ENCODE results near the gene USP17L25.
"Not testable (repeated sequence)": the region's sequence is repeated elsewhere in the genome, so short reads cannot be mapped to it uniquely, and the experiment has no call there.

USP17L25 gene

GRCh38 chr4:9329611-9330010 is at the start of gene USP17L25:
USP17L25 (plus strand) TSS chr4:9329911; CDS start chr4:9329911, 0 bp downstream.
- not testable (repeated sequence) for H3K4me3 ChIP-seq (ENCODE audit: low read depth in 1 of 2, low read length in 2 of 2)

GRCh38 chr4:9324191-9324590 is 5.5 kb upstream of the USP17L25 start:
- not testable (repeated sequence) for H3K9me3 ChIP-seq (ENCODE audit: low read length); H3K36me3 ChIP-seq (ENCODE audit: insufficient read depth, low read length); H3K4me1 ChIP-seq (ENCODE audit: insufficient read depth, low read length); H3K4me3 ChIP-seq (ENCODE audit: low read depth in 1 of 2, low read length in 2 of 2); H3K27me3 ChIP-seq (ENCODE audit: control insufficient read depth in 1 of 2, insufficient read depth in 2 of 2, low read length in 2 of 2); H3K9ac ChIP-seq (ENCODE audit: low read length); H3K27ac ChIP-seq (ENCODE audit: low read depth, low read length)

More at GRCh38 chr4:9329611-9330010, at the start of gene USP17L25:
- H3K4me1 ChIP-seq (ENCODE audit: insufficient read depth, low read length); H3K36me3 ChIP-seq (ENCODE audit: insufficient read depth, low read length); H3K9me3 ChIP-seq (ENCODE audit: low read length); H3K27me3 ChIP-seq (ENCODE audit: control insufficient read depth in 1 of 2, insufficient read depth in 2 of 2, low read length in 2 of 2); H3K27ac ChIP-seq (ENCODE audit: low read depth, low read length); H3K9ac ChIP-seq (ENCODE audit: low read length): not testable (repeated sequence)

- not testable (repeated sequence) for H3K9ac ChIP-seq (ENCODE audit: low read length); H3K27me3 ChIP-seq (ENCODE audit: control insufficient read depth in 1 of 2, insufficient read depth in 2 of 2, low read length in 2 of 2); H3K36me3 ChIP-seq (ENCODE audit: insufficient read depth, low read length); H3K4me1 ChIP-seq (ENCODE audit: insufficient read depth, low read length); H3K9me3 ChIP-seq (ENCODE audit: low read length); H3K4me3 ChIP-seq (ENCODE audit: low read depth in 1 of 2, low read length in 2 of 2); H3K27ac ChIP-seq (ENCODE audit: low read depth, low read length)
Observed at GRCh38 chr4:9324865-9325264, 4.8 kb upstream of the USP17L25 start, which contains the start of gene USP17L24. USP17L24 (plus strand) TSS chr4:9325165; CDS start chr4:9325165, 0 bp downstream.

DNA sequence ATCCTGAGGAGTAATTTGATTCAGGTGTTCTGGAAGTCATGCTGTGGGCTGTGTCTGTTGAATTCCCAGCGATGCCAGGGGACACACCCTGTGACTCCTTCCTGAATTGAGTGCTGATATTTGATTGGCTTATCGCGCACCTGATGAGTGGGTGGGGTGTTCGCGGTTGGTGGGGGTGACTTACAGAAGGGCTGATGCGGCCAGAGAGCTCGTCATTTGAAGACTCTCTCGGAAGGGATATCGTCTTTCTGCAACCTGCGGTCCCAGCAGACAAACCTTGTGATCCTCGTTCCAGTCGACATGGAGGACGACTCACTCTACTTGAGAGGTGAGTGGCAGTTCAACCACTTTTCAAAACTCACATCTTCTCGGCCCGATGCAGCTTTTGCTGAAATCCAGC is 4.6 kb downstream of the USP17L25 start, which contains the start of gene USP17L26:
USP17L26 (plus strand) TSS at position 301 of the 400 bp plus-strand sequence; CDS start at position 301, 0 bp downstream.
- H3K9me3 ChIP-seq (ENCODE audit: low read length); H3K4me3 ChIP-seq (ENCODE audit: low read depth in 1 of 2, low read length in 2 of 2); H3K27me3 ChIP-seq (ENCODE audit: control insufficient read depth in 1 of 2, insufficient read depth in 2 of 2, low read length in 2 of 2); H3K4me1 ChIP-seq (ENCODE audit: insufficient read depth, low read length); H3K27ac ChIP-seq (ENCODE audit: low read depth, low read length); H3K9ac ChIP-seq (ENCODE audit: low read length); H3K36me3 ChIP-seq (ENCODE audit: insufficient read depth, low read length): not testable (repeated sequence)

- not testable (repeated sequence) for H3K9me3 ChIP-seq (ENCODE audit: low read length); H3K9ac ChIP-seq (ENCODE audit: low read length); H3K36me3 ChIP-seq (ENCODE audit: insufficient read depth, low read length); H3K4me3 ChIP-seq (ENCODE audit: low read depth in 1 of 2, low read length in 2 of 2); H3K4me1 ChIP-seq (ENCODE audit: insufficient read depth, low read length); H3K27ac ChIP-seq (ENCODE audit: low read depth, low read length); H3K27me3 ChIP-seq (ENCODE audit: control insufficient read depth in 1 of 2, insufficient read depth in 2 of 2, low read length in 2 of 2)
Observed at GRCh38 chr4:9339103-9339502, 9.4 kb downstream of the USP17L25 start, which contains the start of gene USP17L5. USP17L5 (plus strand) TSS chr4:9339403; CDS start chr4:9339403, 0 bp downstream.

GRCh38 chr4:9343848-9344247 is 14.1 kb downstream of the USP17L25 start, which contains the start of gene USP17L27:
USP17L27 (plus strand) TSS chr4:9344148; CDS start chr4:9344148, 0 bp downstream.
- not testable (repeated sequence) for H3K27me3 ChIP-seq (ENCODE audit: control insufficient read depth in 1 of 2, insufficient read depth in 2 of 2, low read length in 2 of 2)

GRCh38 chr4:9348593-9348992 is 18.9 kb downstream of the USP17L25 start, which contains the start of gene USP17L28:
USP17L28 (plus strand) TSS chr4:9348893; CDS start chr4:9348893, 0 bp downstream.
- H3K9ac ChIP-seq (ENCODE audit: low read length); H3K4me1 ChIP-seq (ENCODE audit: insufficient read depth, low read length); H3K27me3 ChIP-seq (ENCODE audit: control insufficient read depth in 1 of 2, insufficient read depth in 2 of 2, low read length in 2 of 2); H3K27ac ChIP-seq (ENCODE audit: low read depth, low read length); H3K36me3 ChIP-seq (ENCODE audit: insufficient read depth, low read length); H3K9me3 ChIP-seq (ENCODE audit: low read length); H3K4me3 ChIP-seq (ENCODE audit: low read depth in 1 of 2, low read length in 2 of 2): not testable (repeated sequence)

More at GRCh38 chr4:9343848-9344247, 14.1 kb downstream of the USP17L25 start, which contains the start of gene USP17L27:
- H3K4me3 ChIP-seq (ENCODE audit: low read depth in 1 of 2, low read length in 2 of 2); H3K36me3 ChIP-seq (ENCODE audit: insufficient read depth, low read length); H3K27ac ChIP-seq (ENCODE audit: low read depth, low read length); H3K4me1 ChIP-seq (ENCODE audit: insufficient read depth, low read length); H3K9me3 ChIP-seq (ENCODE audit: low read length); H3K9ac ChIP-seq (ENCODE audit: low read length): not testable (repeated sequence)

DNA sequence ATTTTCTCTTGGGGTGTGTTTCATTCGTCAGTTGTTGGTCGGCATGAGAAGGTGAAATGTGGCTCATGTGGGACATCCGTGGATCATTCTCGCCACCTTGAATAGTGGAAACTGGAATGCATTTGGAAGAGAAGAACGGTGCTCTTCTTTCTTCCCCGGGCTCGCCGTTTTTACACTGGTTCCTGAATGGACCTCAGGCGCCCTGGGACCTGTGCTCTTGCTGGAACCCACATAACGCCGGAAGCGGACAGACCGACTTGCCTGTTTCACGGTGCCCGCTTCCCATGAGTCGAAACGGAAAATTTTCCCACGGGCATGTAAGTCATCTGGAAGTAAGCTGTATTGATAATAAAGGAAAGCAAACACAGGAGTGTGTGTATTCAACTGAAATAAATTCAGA is 21.2 kb downstream of the USP17L25 start:
- H3K9ac ChIP-seq (ENCODE audit: low read length); H3K4me1 ChIP-seq (ENCODE audit: insufficient read depth, low read length); H3K27ac ChIP-seq (ENCODE audit: low read depth, low read length); H3K9me3 ChIP-seq (ENCODE audit: low read length); H3K27me3 ChIP-seq (ENCODE audit: control insufficient read depth in 1 of 2, insufficient read depth in 2 of 2, low read length in 2 of 2); H3K4me3 ChIP-seq (ENCODE audit: low read depth in 1 of 2, low read length in 2 of 2); H3K36me3 ChIP-seq (ENCODE audit: insufficient read depth, low read length): not testable (repeated sequence)

- not testable (repeated sequence) for H3K36me3 ChIP-seq (ENCODE audit: insufficient read depth, low read length); H3K9ac ChIP-seq (ENCODE audit: low read length); H3K4me3 ChIP-seq (ENCODE audit: low read depth in 1 of 2, low read length in 2 of 2); H3K27ac ChIP-seq (ENCODE audit: low read depth, low read length); H3K27me3 ChIP-seq (ENCODE audit: control insufficient read depth in 1 of 2, insufficient read depth in 2 of 2, low read length in 2 of 2); H3K9me3 ChIP-seq (ENCODE audit: low read length); H3K4me1 ChIP-seq (ENCODE audit: insufficient read depth, low read length)
Observed at GRCh38 chr4:9353338-9353737, 23.6 kb downstream of the USP17L25 start, which contains the start of gene USP17L29. USP17L29 (plus strand) TSS chr4:9353638; CDS start chr4:9353638, 0 bp downstream.

GRCh38 chr4:9362829-9363228 is 33.1 kb downstream of the USP17L25 start, which contains the start of gene USP17L30:
USP17L30 (plus strand) TSS chr4:9363129; CDS start chr4:9363129, 0 bp downstream.
- not testable (repeated sequence) for H3K36me3 ChIP-seq (ENCODE audit: insufficient read depth, low read length); H3K4me1 ChIP-seq (ENCODE audit: insufficient read depth, low read length); H3K27me3 ChIP-seq (ENCODE audit: control insufficient read depth in 1 of 2, insufficient read depth in 2 of 2, low read length in 2 of 2)

DNA sequence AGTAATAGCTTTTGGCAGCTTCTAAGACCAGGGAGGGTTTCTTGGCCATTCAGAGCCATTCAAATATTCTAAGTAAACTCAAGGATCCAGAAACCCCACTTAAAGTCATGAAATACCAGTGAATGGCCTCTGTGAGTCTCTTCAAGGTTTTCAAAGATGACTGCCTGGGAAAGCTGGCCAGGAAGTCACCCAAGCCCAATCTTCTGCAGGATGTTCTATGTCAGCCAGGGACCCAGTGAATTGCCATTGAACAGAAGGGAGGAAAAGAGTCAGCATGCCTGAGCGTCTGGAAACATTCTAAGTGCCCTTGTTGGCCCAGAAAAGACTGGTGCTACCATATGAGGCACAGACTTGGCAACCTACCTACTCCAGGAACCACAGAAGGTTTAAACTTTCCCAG is 50.2 kb downstream of the USP17L25 start:
- H3K27me3 ChIP-seq (ENCODE audit: control insufficient read depth in 1 of 2, insufficient read depth in 2 of 2, low read length in 2 of 2); H3K4me3 ChIP-seq (ENCODE audit: low read depth in 1 of 2, low read length in 2 of 2); H3K36me3 ChIP-seq (ENCODE audit: insufficient read depth, low read length); H3K4me1 ChIP-seq (ENCODE audit: insufficient read depth, low read length); H3K27ac ChIP-seq (ENCODE audit: low read depth, low read length); H3K9me3 ChIP-seq (ENCODE audit: low read length); H3K9ac ChIP-seq (ENCODE audit: low read length): not testable (repeated sequence)

More at GRCh38 chr4:9362829-9363228, 33.1 kb downstream of the USP17L25 start, which contains the start of gene USP17L30:
- not testable (repeated sequence) for H3K27ac ChIP-seq (ENCODE audit: low read depth, low read length); H3K9me3 ChIP-seq (ENCODE audit: low read length); H3K9ac ChIP-seq (ENCODE audit: low read length); H3K4me3 ChIP-seq (ENCODE audit: low read depth in 1 of 2, low read length in 2 of 2)

All from muscle layer of colon (tissue), 2 donors.